ENCODE results near the gene EGFL6.
"Not testable (repeated sequence)": the region's sequence is repeated elsewhere in the genome, so short reads cannot be mapped to it uniquely, and the experiment has no call there.

EGFL6 gene

DNA sequence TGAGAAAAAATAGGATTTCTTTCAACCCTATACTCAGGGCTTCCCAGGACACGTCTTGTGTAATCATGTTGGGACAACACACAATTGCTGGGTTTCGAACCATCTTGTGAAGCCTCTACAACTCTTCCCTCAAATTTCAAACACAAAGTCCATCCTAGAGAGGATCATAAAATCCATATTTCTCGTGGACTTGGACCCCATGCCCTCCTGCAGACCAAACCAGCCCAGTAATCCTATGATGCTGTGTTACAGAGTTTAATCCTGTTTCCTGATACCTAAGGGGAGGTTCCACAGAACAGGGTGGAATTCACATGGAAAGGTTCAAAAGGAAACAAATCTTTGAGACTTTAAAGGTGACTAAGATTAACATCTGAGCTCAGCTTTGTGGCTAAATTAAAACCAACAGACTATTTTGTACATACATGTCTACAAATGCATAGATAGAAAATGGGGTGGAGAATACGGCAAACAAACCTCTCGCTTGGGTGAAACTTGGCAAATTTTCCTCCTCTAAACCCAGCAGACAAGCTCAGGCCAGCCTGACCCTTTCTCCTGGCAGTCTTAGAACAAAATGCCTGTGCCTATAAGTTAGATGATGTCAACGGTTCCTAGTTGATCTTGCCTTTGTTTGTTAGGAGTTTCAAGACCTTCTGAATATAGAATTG lies 38.1 kb downstream of the EGFL6 start:
- H3K27ac ChIP-seq, result no peak overlapping the region
- TF ChIP-seq, protein P1, sequence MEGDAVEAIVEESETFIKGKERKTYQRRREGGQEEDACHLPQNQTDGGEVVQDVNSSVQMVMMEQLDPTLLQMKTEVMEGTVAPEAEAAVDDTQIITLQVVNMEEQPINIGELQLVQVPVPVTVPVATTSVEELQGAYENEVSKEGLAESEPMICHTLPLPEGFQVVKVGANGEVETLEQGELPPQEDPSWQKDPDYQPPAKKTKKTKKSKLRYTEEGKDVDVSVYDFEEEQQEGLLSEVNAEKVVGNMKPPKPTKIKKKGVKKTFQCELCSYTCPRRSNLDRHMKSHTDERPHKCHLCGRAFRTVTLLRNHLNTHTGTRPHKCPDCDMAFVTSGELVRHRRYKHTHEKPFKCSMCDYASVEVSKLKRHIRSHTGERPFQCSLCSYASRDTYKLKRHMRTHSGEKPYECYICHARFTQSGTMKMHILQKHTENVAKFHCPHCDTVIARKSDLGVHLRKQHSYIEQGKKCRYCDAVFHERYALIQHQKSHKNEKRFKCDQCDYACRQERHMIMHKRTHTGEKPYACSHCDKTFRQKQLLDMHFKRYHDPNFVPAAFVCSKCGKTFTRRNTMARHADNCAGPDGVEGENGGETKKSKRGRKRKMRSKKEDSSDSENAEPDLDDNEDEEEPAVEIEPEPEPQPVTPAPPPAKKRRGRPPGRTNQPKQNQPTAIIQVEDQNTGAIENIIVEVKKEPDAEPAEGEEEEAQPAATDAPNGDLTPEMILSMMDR (IDR thresholded peaks at IDR 0.05), result no peak
- no peak for TF ChIP-seq ZFX (IDR thresholded peaks at IDR 0.05; ENCODE audit: borderline replicate concordance)

DNA sequence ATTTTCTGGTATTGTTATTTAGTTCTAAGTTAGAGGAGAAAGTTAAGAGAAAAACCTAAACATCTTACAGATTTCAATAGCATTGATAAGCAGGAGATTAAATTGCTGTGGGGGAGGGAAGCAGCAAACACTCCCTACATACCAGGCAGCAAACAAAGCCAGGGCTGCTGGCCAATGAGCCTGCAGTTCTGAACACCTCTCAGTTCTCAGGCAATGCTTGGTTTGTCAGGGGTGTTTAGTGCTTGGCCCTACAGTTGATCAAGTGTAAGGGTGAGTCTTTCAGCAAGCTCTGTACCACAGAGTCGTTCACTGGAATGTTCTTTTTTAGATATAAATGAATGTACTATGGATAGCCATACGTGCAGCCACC lies 38.6 kb downstream of the EGFL6 start:
- no peak for TF ChIP-seq ZFX (IDR thresholded peaks at IDR 0.05; ENCODE audit: borderline replicate concordance)
- TF ChIP-seq, protein P1 (IDR thresholded peaks at IDR 0.05), result no peak
- H3K27ac ChIP-seq, result no peak overlapping the region

DNA sequence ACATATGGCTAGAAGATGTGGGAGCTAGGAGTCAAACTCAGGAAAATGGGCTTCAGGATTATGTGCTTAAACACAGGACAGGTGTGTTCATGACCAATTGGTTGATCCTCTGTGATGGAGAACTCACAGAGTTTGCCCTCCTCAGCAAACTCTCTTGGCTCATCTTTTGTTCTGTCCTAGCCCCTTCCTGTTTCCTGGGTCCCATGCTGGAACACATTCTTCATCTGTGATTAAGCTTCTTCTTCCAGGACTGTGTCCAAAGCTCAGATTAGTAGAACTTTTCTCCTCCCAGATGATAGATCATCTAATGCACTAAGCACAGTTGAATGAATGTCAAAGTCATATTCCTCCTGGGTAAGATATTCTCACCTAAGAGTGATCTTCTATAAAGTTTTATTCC lies 44.8 kb downstream of the EGFL6 start:
- TF ChIP-seq, protein P1 (IDR thresholded peaks at IDR 0.05), result no peak
- no peak for TF ChIP-seq ZFX (IDR thresholded peaks at IDR 0.05; ENCODE audit: borderline replicate concordance)
- no peak overlapping the region for H3K27ac ChIP-seq

DNA sequence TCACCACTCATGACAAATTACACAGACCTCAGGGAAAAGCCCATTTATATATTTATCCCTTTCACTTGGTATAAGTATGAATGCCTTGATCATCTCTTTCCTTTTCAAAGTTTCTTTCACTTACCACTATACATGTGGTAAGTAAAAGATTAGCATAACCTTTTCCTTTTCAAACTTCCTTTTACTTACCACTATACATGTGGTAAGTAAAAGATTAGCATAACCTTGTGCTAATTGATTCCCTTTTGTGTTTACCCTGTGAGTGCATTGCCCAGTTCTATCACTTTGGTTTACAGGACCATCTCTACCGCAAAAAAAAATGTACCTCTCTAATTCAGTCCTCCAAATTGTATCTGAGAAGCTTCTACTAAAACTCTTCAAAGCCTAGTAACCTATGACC lies 50.8 kb downstream of the EGFL6 start:
- no peak overlapping the region for H3K27ac ChIP-seq
- no peak for TF ChIP-seq ZFX (IDR thresholded peaks at IDR 0.05; ENCODE audit: borderline replicate concordance)
- TF ChIP-seq, protein P1 (IDR thresholded peaks at IDR 0.05), result no peak

DNA sequence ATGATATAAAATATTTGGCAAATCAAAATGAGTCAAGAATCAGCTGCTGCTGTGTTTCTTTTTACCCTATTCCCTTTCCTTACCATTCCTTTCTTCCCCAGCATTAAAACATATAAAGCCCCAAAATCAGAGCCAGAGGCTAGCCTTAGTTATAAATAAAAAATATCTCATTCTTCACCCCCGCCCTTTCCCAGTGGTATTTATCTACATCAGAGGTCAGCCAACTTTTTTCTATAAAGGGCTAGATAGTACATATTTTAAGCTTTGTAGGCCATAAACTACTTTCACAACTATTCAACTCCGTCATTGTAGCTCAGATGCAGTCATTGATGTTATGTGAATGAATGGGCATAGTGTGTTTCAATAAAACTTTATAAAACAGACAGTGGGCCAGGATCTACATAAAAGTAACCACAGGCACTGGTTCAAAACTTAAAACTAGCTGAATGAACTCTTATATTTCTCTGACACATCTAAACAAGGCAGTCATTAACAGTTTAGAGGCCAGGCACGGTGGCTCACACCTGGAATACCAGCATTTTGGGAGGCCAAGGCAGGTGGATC lies 53.1 kb downstream of the EGFL6 start:
- no peak overlapping the region for H3K27ac ChIP-seq
- TF ChIP-seq, protein P1 (IDR thresholded peaks at IDR 0.05), result no peak
- no peak for TF ChIP-seq ZFX (IDR thresholded peaks at IDR 0.05; ENCODE audit: borderline replicate concordance)

DNA sequence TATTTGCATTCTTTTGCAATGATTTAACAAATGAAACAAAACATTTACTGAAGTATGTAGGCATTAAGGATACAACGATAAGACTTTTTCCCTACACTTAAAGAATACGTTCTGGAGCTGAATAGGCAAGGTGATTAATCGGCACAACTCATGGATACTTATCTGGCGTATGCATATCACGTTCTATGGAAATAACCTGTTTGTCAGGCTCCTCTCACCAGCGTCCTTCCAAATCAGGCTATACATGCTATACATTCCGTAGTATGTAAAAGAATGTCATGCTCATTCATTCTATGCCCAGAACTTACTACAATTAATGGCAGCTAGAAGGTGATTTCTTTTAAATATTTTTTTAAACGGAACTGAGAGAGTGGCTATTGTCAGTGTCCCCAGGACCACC lies 57.9 kb downstream of the EGFL6 start:
- H3K27ac ChIP-seq, result no peak overlapping the region
- TF ChIP-seq, protein P1 (IDR thresholded peaks at IDR 0.05), result no peak
- TF ChIP-seq ZFX (IDR thresholded peaks at IDR 0.05; ENCODE audit: borderline replicate concordance), result no peak

DNA sequence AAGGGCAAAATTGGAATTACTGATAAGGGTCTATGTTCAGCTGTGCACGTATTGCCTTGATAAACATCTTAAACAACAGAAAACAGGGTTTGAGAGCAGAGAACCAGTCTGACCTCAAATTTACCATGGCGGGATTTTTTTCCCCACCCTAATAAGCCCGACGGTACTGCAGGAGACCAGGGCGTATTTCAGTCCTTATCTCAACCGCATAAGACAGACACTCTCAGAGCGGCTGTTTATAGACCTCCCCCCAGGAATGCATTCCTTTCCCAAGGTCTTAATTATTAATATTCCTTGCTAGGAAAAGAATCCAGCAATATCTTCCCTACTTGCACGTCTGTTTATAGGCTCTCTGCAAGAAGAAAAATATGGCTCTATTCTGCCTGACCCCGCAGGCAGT lies 67.8 kb downstream of the EGFL6 start:
- H3K27ac ChIP-seq, result not testable (repeated sequence)

DNA sequence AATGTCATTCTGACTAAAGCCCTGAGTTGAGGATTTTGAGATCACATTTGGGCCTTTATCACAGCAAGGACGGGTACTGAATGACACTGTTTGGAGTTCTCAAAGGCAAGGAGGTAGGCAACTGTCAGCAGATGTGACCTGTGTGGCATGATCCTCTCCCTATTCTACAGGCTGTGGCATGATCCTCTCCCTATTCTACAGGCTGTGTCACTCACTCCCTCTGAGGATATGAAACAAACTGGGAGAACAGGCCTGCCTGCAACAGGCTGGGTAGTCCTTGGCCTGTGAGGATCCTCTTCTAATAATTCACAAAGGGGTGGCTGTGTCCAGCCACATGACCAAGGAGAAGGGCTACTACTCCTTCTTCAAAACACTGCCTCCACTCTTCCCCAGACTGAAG lies 68.6 kb downstream of the EGFL6 start:
- no peak for TF ChIP-seq ZFX (IDR thresholded peaks at IDR 0.05; ENCODE audit: borderline replicate concordance)
- TF ChIP-seq, protein P1 (IDR thresholded peaks at IDR 0.05), result no peak
- H3K27ac ChIP-seq, result no peak overlapping the region
